IMR-90 (cell line): ENCODE results near the gene SIK1.
"Not testable (repeated sequence)": the region's sequence is repeated elsewhere in the genome, so short reads cannot be mapped to it uniquely, and the experiment has no call there.

Experiments
- BHLHE40 ChIP-seq: fragments of 150-350 bp; IDR thresholded peaks from 2 replicates; pipeline ENCODE4 v1.6.1; 2016; ENCODE audit warnings: mild to moderate bottlenecking, low read depth, low read length
- CHD1 ChIP-seq: IDR thresholded peaks from 2 replicates; pipeline ENCODE4 v1.6.1; 2012; ENCODE audit warnings: low read depth, low read length, improper control_type of control experiment
- CTCF ChIP-seq: conservative IDR thresholded peaks from 2 replicates; pipeline ENCODE4 v1.5.1; 2012; ENCODE audit warnings: mild to moderate bottlenecking, low read depth, low read length, improper control_type of control experiment
- MAFK ChIP-seq: IDR thresholded peaks from 2 replicates; pipeline ENCODE4 v1.6.1; 2012; ENCODE audit warnings: low read depth, low read length, improper control_type of control experiment
- POLR2A ChIP-seq: IDR thresholded peaks from 2 replicates; pipeline ENCODE4 v1.6.1; 2012; ENCODE audit warnings: mild to moderate bottlenecking, low read depth, low read length
- RAD21 ChIP-seq: IDR thresholded peaks from 2 replicates; pipeline ENCODE4 v1.6.1; 2012; ENCODE audit warnings: low read length, improper control_type of control experiment
- RCOR1 ChIP-seq: IDR thresholded peaks from 2 replicates; pipeline ENCODE4 v1.6.1; 2012; ENCODE audit warnings: mild to moderate bottlenecking, low read length, improper control_type of control experiment; ENCODE audit not compliant: insufficient replicate concordance
- RFX5 ChIP-seq: IDR thresholded peaks from 2 replicates; pipeline ENCODE4 v1.8.0; 2012; ENCODE audit warnings: low read depth, mild to moderate bottlenecking, low read length, moderate library complexity
- SMC3 ChIP-seq: fragments of 150-350 bp; IDR thresholded peaks from 2 replicates; pipeline ENCODE4 v1.6.1; 2016; ENCODE audit warnings: low read depth, mild to moderate bottlenecking, antibody characterized with exemption, low read length, moderate library complexity

GRCh38 chr21:43458995-43459394 is 32.1 kb upstream of the SIK1 start:
- TF ChIP-seq CTCF, RCOR1, POLR2A, RFX5, CHD1, SMC3, MAFK, RAD21, BHLHE40: not testable (repeated sequence)
